ENCODE measurements around the gene GPALPP1.
A peak's percentile ranks its signal among the peaks of the same experiment; 100 is the strongest.
"Not testable (repeated sequence)": the region's sequence is repeated elsewhere in the genome, so short reads cannot be mapped to it uniquely, and the experiment has no call there.

The GPALPP1 gene

DNA sequence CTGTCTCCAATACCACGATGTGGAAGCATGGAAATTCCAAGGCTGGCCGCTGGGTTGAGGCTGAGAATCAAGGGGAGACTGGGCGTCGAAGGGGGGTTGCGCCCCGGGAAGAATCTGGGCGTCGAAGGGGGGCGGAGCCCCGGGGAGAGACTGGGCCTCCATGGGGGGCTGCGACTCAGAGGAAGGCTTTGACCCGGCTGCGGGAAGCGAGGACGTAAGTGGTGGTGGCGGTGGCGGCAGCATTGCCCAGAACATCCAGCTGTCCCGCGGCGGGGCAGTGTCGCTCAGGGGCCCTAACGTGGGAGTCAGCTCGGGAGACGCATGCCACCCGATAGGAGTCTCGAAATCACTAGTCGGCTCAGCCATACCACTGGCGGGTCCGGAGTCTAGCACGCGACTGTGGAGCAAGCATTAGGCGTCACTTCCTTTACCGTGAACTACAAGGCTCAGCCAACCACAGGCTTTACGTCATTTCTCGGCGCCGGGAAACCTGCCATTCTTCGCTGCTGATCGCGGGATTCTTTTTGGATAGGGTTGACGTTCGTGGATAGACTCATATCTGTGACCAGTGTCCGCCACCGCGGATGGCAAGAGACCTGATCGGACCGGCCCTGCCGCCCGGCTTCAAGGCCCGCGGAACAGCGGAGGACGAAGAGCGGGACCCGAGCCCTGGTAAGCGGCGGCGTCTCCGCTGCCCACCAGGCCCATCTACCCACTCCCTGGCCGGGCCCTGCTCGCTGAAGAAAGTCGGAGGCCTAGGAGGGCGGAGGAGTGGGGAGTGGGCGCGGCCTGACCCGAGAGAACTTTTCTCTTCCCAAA lies at the start of gene GPALPP1, which contains the start of gene NUFIP1:
TSS of gene GPALPP1 (plus strand) at position 468 of the 819 bp plus-strand sequence. CDS start at position 585, 117 bp downstream.
TSS of gene NUFIP1 (minus strand) at position 401 of the 819 bp plus-strand sequence. CDS start at position 366, 35 bp downstream.
- peak; percentile 84 for DNase-seq (ENCODE audit: low read depth)

DNA sequence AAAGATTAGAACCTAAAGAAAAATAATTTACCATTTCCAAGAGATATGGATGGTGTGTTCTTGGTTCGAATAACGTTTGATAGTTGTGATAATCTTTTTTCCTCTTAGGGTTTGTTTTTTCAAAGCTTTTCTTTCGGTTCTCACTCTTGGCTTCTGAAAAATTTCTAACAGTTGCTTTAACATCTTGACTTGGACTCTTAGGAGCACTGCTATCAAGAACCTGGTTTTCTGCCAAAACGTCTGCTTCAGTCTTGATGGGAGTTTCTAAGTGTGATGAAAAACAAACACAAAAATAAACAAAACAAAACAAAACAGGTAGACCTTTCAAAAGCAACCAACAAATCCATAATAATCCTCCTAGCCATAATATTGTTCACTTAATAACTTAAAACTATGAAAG lies 45.9 kb upstream of the GPALPP1 start:
- DNase-seq (ENCODE audit: low read depth) = not testable (repeated sequence)

GRCh38 chr13:44951184-44951583 lies 38.2 kb upstream of the GPALPP1 start:
- no peak for DNase-seq (ENCODE audit: low read depth)

DNA sequence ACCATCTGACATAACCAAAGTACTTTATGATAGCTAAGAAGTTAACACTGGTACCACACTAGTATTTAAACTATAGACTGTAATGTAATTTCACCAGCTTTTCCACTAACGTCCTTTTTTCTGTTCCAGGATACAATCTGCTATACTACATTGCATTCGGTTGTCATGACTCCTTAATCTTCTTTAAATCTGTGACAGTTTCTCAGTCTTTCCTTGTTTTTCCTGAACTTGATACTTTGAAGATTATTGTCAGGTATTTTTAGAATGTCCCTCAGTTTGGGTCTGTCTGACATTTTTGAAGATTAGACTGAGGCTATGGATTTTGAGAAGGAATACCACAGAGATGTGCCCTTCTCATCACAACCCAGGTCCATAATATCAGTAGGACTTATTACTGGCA lies 36.7 kb upstream of the GPALPP1 start:
- no peak for DNase-seq (ENCODE audit: low read depth)

GRCh38 chr13:44954224-44954623 lies 35.1 kb upstream of the GPALPP1 start:
- DNase-seq (ENCODE audit: low read depth) = no peak

DNA sequence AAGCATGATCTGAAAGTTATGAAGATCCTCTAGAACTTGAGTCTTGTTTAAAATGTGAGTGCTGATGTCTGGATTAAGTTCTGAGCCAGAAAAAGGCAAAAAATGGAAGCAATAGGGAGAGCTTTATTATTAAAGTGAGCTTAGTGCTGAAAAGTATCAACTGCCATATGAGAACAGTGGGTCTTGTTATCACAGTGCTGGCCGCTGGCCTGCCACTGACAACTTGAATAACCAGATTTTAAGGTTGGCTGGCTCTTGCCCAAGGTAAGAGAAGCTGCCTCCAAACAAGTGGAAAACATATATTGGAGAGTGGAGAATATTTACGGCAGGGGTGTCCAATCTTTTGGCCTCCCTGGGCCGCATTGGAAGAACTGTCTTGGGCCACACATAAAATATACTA lies 33.9 kb upstream of the GPALPP1 start:
- no peak for DNase-seq (ENCODE audit: low read depth)

GRCh38 chr13:44961997-44962396 lies 27.3 kb upstream of the GPALPP1 start:
- DNase-seq (ENCODE audit: low read depth) = no peak

GRCh38 chr13:44967704-44968433 lies 21.5 kb upstream of the GPALPP1 start:
- DNase-seq (ENCODE audit: low read depth) = no peak

- DNase-seq (ENCODE audit: low read depth) = no peak
Observed at GRCh38 chr13:44968434-44968815, 20.9 kb upstream of the GPALPP1 start.

GRCh38 chr13:44969551-44970484 lies 19.5 kb upstream of the GPALPP1 start:
- DNase-seq (ENCODE audit: low read depth) = no peak

DNA sequence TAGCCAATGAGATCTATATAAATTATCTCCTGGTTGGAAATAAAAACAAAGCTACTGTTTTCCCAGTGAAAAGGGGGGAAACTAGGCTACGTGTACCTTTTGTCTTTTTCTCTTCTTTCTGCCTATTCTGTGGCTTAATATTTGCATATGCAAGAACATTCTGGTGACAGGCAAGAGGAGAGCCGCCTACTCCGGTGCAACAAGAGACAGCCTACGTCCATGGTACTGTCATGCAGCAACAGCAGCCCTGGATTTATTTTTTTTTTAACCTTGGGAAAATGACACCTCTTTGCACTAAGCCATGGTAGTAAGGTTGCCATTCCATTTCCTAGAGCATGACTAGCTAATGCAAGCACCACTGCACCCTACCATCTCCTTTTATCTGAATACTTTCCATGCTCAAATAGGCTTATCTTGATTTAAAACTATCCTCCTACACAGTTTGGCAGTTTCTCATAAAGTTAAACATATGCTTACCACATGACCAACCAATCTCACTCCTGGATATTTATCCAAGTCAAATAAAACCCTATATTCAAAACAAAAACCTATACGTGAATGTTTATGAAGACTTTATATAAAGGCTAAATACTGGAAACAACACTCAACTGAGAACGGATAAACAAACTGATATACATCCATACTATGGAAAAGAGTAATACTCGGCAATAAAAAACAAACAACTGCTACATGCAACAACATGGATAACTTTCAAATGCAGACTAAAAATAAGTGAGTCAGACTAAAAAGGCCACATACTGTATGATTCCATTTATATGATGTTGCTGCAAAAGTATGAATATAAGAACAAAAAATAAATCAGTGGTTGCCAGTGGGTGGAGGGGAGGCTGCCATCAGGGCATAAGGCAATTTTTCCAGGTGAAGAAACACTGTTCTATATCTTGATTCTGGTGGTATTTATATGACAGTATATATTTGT lies 17.4 kb upstream of the GPALPP1 start:
- no peak for DNase-seq (ENCODE audit: low read depth)

GRCh38 chr13:44972956-44973581 lies 16.3 kb upstream of the GPALPP1 start:
- no peak for DNase-seq (ENCODE audit: low read depth)

DNA sequence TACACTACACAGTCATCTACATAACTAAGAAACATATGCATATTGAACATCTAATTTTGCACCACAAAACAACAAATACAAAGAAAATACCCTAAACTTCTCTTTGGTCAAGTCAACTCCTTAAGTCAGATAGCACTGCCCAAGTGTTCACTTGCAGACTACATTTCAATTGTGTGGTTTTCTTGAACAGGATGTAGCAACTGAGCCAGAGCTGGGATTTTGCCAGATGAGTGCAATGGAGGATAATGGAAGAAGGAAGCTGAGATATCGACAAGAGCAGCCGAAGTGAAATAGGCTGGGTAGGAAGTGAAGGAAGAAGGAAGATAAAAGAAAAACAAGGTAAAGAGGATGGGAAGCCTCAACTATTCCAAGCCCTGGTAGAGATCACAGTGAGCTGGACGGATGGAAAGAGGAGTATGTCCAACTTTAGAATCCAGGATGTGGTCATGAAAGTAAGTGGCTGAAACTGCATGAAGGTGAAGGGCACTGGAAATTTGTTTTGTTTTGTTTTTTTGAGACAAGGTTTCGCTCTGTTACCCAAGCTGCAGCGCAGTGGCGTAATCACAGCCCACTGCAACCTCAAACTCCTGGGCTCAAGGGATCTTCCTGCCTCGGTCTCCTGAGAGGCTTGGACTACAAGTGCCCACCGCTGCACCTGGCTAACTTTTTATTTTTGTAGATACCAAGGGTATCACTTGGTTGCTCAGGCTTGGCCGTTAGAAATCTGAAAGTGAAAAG lies 15.1 kb upstream of the GPALPP1 start:
- no peak for DNase-seq (ENCODE audit: low read depth)

DNA sequence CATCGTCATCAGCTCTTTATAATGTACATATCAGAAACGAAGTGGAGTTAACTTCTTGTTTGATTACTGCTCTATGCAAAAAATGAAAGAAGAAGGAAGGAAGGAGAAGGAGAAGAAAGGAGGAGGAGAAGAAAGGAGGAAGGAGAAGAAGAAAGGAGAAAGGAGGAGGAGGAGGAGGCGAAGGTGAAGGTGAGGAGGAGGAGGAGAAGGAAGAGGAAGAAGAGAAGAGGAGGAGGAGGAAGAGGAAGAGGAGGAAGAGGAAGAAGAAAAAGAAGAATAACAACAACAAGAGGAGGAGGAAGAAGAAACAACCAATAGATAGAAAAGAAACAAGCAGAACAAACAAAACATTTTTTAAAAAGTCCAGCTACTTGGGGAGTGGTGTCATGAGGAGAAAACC lies 13.1 kb upstream of the GPALPP1 start:
- DNase-seq (ENCODE audit: low read depth) = no peak

- DNase-seq (ENCODE audit: low read depth) = no peak
Observed at GRCh38 chr13:44976949-44977583, 12.3 kb upstream of the GPALPP1 start.

GRCh38 chr13:44978328-44978727 lies 11.0 kb upstream of the GPALPP1 start:
- no peak for DNase-seq (ENCODE audit: low read depth)

GRCh38 chr13:44989941-44990340 lies 603 bp downstream of the GPALPP1 start:
- no peak for DNase-seq (ENCODE audit: low read depth)

DNA sequence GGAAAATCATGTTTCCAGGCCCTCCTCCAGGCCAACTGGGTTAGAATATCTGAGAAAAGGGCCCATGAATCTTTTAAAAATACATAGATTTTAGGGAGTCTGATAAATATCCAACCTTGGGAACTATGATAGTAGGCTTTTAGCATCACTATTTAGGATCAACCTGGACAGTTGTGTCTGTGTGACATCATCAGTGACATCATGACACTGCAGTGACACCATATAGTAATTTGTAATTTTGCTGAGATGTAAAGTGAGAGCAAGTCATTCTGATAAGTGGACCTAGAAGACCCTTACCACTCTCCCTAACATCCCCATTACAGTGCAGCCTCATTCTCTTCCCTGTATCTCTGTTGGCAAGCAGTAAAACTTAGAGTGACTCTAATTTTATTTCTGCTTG lies 14.1 kb downstream of the GPALPP1 start:
- no peak for DNase-seq (ENCODE audit: low read depth)

GRCh38 chr13:45004096-45004495 lies 14.8 kb downstream of the GPALPP1 start:
- DNase-seq (ENCODE audit: low read depth) = no peak
